ENCODE results near the gene HSPB2.

- TF ChIP-seq CTCF (conservative IDR thresholded peaks at IDR 0.05) (no peak), ZFX (IDR thresholded peaks at IDR 0.05) (no peak)
Observed at GRCh38 chr11:111944139-111944538, 31.6 kb downstream of the HSPB2 start.
